ENCODE measurements around the gene SLC27A5. TPM values are rescaled to one million over a fixed set of nuclear protein-coding genes. Genes with fewer than 3 reads are reported as not detected.

Gene SLC27A5
- total and polyA plus RNA-seq, 7 experiments from 2014 or later = 5.9 to 26.9 (median 13.5) TPM

GRCh38 chr19:58529405-58529804, 17.6 kb upstream of the SLC27A5 start:
- H3K36me3 Mint-ChIP-seq = no peaks in the 10 kb centered on the region
- no peak overlapping the region for H3K27ac ChIP-seq (ENCODE audit: low read depth, low read length)
- ChIA-PET CTCF (interaction anchor here (1.2 kb wide), 1 partner anchor 9 kb away, joined by 3 read pairs; no protein-coding TSS in a partner anchor), POLR2A (interaction anchor here (1.2 kb wide), 1 partner anchor 9 kb away, joined by 3 read pairs; no protein-coding TSS in a partner anchor)
- no peaks in the 10 kb centered on the region for H3K4me1 Mint-ChIP-seq
- no peak for ATAC-seq
- intact Hi-C loops (cut with micrococcal nuclease) = no loop called here
- H3K9me3 Mint-ChIP-seq = no peaks in the 10 kb centered on the region
- peaks cover 0 to 7% (median 0%) of the 10 kb centered on the region in 5 donors for H3K27me3 Mint-ChIP-seq
- H3K4me3 ChIP-seq (ENCODE audit: low read length) = no peak overlapping the region
- no peak overlapping the region for H3K27ac Mint-ChIP-seq
- H3K4me1 ChIP-seq (ENCODE audit: control insufficient read depth in 2 of 2, insufficient read depth in 2 of 2, low read length in 2 of 2) = no peaks in the 10 kb centered on the region
- H3K4me3 Mint-ChIP-seq = no peak overlapping the region
- DNase-seq = no peak
- H3K9me3 ChIP-seq (ENCODE audit: control insufficient read depth in 2 of 3, low read length in 3 of 3) = no peaks in the 10 kb centered on the region
- no peaks in the 10 kb centered on the region for H3K36me3 ChIP-seq (ENCODE audit: control insufficient read depth in 2 of 3, insufficient read depth in 3 of 3, low read length in 3 of 3)
- H3K27me3 ChIP-seq (ENCODE audit: control insufficient read depth in 2 of 2, insufficient read depth in 2 of 2, low read length in 2 of 2) = no peaks in the 10 kb centered on the region

GRCh38 chr19:58522709-58523108, 10.9 kb upstream of the SLC27A5 start:
- H3K27ac Mint-ChIP-seq = peak overlapping the region in 2 of 9 donors; percentile 28 to 41
- Histone ChIP-seq H3K9me3 (ENCODE audit: control insufficient read depth in 2 of 3, low read length in 3 of 3) (no peaks in the 10 kb centered on the region), H3K27me3 (ENCODE audit: control insufficient read depth in 2 of 2, insufficient read depth in 2 of 2, low read length in 2 of 2) (no peaks in the 10 kb centered on the region), H3K4me3 (ENCODE audit: low read length) (no peak overlapping the region), H3K4me1 (ENCODE audit: control insufficient read depth in 2 of 2, insufficient read depth in 2 of 2, low read length in 2 of 2) (peaks cover 10 to 12% of the 10 kb centered on the region in 2 donors), H3K36me3 (ENCODE audit: control insufficient read depth in 2 of 3, insufficient read depth in 3 of 3, low read length in 3 of 3) (peaks cover 0 to under 1% (median 0%) of the 10 kb centered on the region in 3 experiments), H3K27ac (ENCODE audit: low read depth, low read length) (no peak overlapping the region)
- ChIA-PET CTCF (interaction anchor here (1.2 kb wide), 1 partner anchor 53 kb away, joined by 4 read pairs; no protein-coding TSS in a partner anchor), POLR2A (interaction anchor here (0.7 to 3.8 kb wide), 3 partner anchors 21 to 32 kb away, joined by 3 to 32 read pairs (median 5); partner anchors contain the start of genes CHMP2A and TRIM28)
- H3K4me3 Mint-ChIP-seq = no peak overlapping the region
- DNase-seq = no peak
- H3K9me3 Mint-ChIP-seq = peaks cover 0 to 4% (median 0%) of the 10 kb centered on the region in 11 donors
- H3K27me3 Mint-ChIP-seq = peaks cover 0 to 3% (median 0%) of the 10 kb centered on the region in 5 donors
- peaks cover 0 to 6% (median 0%) of the 10 kb centered on the region in 5 donors for H3K36me3 Mint-ChIP-seq
- intact Hi-C loops (cut with micrococcal nuclease) = no loop called here
- H3K4me1 Mint-ChIP-seq = peaks cover 22 to 29% (median 27%) of the 10 kb centered on the region in 7 donors
- no peak for ATAC-seq

GRCh38 chr19:58521651-58522050, 9.9 kb upstream of the SLC27A5 start:
- Mint-ChIP-seq H3K27me3 (peaks cover 0 to 3% (median 0%) of the 10 kb centered on the region in 5 donors), H3K36me3 (peaks cover 0 to 6% (median 0%) of the 10 kb centered on the region in 5 donors), H3K9me3 (peaks cover 0 to 4% (median 0%) of the 10 kb centered on the region in 11 donors), H3K27ac (peak overlapping the region in 6 of 9 donors; percentile 20 to 75 (median 43)), H3K4me3 (peak overlapping the region in 5 of 10 donors; percentile 11 to 42 (median 23)), H3K4me1 (peaks cover 22 to 29% (median 27%) of the 10 kb centered on the region in 7 donors)
- CTCF ChIA-PET = interaction anchor here (0.6 to 4.8 kb wide), 4 partner anchors 33 to 140 kb away, joined by 3 to 46 read pairs (median 8); partner anchors contain the start of gene CHMP2A
- H3K27me3 ChIP-seq (ENCODE audit: control insufficient read depth in 2 of 2, insufficient read depth in 2 of 2, low read length in 2 of 2) = no peaks in the 10 kb centered on the region
- H3K4me3 ChIP-seq (ENCODE audit: low read length) = no peak overlapping the region
- POLR2A ChIA-PET = interaction anchor here (2.0 to 5.5 kb wide), 4 partner anchors 10 to 59 kb away, joined by 4 to 59 read pairs (median 38); partner anchors contain the start of genes CHMP2A and TRIM28
- intact Hi-C loops (cut with micrococcal nuclease) = no loop called here
- no peaks in the 10 kb centered on the region for H3K9me3 ChIP-seq (ENCODE audit: control insufficient read depth in 2 of 3, low read length in 3 of 3)
- peaks cover 10 to 12% of the 10 kb centered on the region in 2 donors for H3K4me1 ChIP-seq (ENCODE audit: control insufficient read depth in 2 of 2, insufficient read depth in 2 of 2, low read length in 2 of 2)
- ATAC-seq (no peak), DNase-seq (no peak)
- H3K27ac ChIP-seq (ENCODE audit: low read depth, low read length) = no peak overlapping the region
- H3K36me3 ChIP-seq (ENCODE audit: control insufficient read depth in 2 of 3, insufficient read depth in 3 of 3, low read length in 3 of 3) = peaks cover 0 to 11% (median 0%) of the 10 kb centered on the region in 3 experiments

- H3K4me1 ChIP-seq (ENCODE audit: control insufficient read depth in 2 of 2, insufficient read depth in 2 of 2, low read length in 2 of 2) = peaks cover 10 to 12% of the 10 kb centered on the region in 2 donors
- intact Hi-C loops (cut with micrococcal nuclease) = loop anchor here (1.0 kb wide), 1 partner anchor 61 kb away; no protein-coding TSS in a partner anchor
- Mint-ChIP-seq H3K9me3 (peaks cover 0 to 4% (median 0%) of the 10 kb centered on the region in 11 donors), H3K4me3 (peak overlapping the region; percentile 90 to 97 (median 95)), H3K27ac (peak overlapping the region; percentile 92 to 99 (median 97)), H3K4me1 (peaks cover 29 to 40% (median 34%) of the 10 kb centered on the region in 7 donors), H3K36me3 (peaks cover 0 to 16% (median 0%) of the 10 kb centered on the region in 5 donors), H3K27me3 (peaks cover 0 to 3% (median 0%) of the 10 kb centered on the region in 5 donors)
- DNase-seq (no peak), ATAC-seq (no peak)
- H3K36me3 ChIP-seq (ENCODE audit: control insufficient read depth in 2 of 3, insufficient read depth in 3 of 3, low read length in 3 of 3) = peaks cover 0 to 22% (median 5%) of the 10 kb centered on the region in 3 experiments
- ChIA-PET POLR2A (interaction anchor here (0.6 to 5.5 kb wide), 24 partner anchors 12 to 603 kb away, joined by 3 to 59 read pairs (median 6); partner anchors contain the start of genes CHMP2A, MZF1, TRIM28 and UBE2M), CTCF (interaction anchor here (0.8 to 4.8 kb wide), 14 partner anchors 9 to 160 kb away, joined by 3 to 46 read pairs (median 4); partner anchors contain the start of genes CHMP2A and TRIM28)
- no peaks in the 10 kb centered on the region for H3K9me3 ChIP-seq (ENCODE audit: control insufficient read depth in 2 of 3, low read length in 3 of 3)
- no peaks in the 10 kb centered on the region for H3K27me3 ChIP-seq (ENCODE audit: control insufficient read depth in 2 of 2, insufficient read depth in 2 of 2, low read length in 2 of 2)
- H3K27ac ChIP-seq (ENCODE audit: low read depth, low read length) = peak overlapping the region; percentile 86
- H3K4me3 ChIP-seq (ENCODE audit: low read length) = peak overlapping the region; percentile 76
Observed at GRCh38 chr19:58520257-58520599, 8.4 kb upstream of the SLC27A5 start.

- Histone ChIP-seq H3K9me3 (ENCODE audit: control insufficient read depth in 2 of 3, low read length in 3 of 3) (no peaks in the 10 kb centered on the region), H3K4me3 (ENCODE audit: low read length) (peak within 1 kb of the TSS; percentile 76), H3K36me3 (ENCODE audit: control insufficient read depth in 2 of 3, insufficient read depth in 3 of 3, low read length in 3 of 3) (peaks cover 0 to 22% (median 5%) of the 10 kb centered on the region in 3 experiments), H3K27me3 (ENCODE audit: control insufficient read depth in 2 of 2, insufficient read depth in 2 of 2, low read length in 2 of 2) (no peaks in the 10 kb centered on the region), H3K27ac (ENCODE audit: low read depth, low read length) (peak within 1 kb of the TSS; percentile 86), H3K4me1 (ENCODE audit: control insufficient read depth in 2 of 2, insufficient read depth in 2 of 2, low read length in 2 of 2) (peaks cover 10 to 14% of the 10 kb centered on the region in 2 donors)
- ChIA-PET POLR2A (interaction anchor here (0.6 to 5.5 kb wide), 26 partner anchors 13 to 603 kb away, joined by 3 to 59 read pairs (median 5); partner anchors contain the start of genes CHMP2A, MZF1, TRIM28 and UBE2M), CTCF (interaction anchor here (0.8 to 4.8 kb wide), 15 partner anchors 9 to 159 kb away, joined by 3 to 46 read pairs (median 4); partner anchors contain the start of genes CHMP2A and TRIM28)
- peaks cover 0 to 4% (median 0%) of the 10 kb centered on the region in 11 donors for H3K9me3 Mint-ChIP-seq
- H3K27me3 Mint-ChIP-seq = peaks cover 0 to 3% (median 0%) of the 10 kb centered on the region in 5 donors
- H3K27ac Mint-ChIP-seq = peak within 1 kb of the TSS; percentile 92 to 99 (median 97)
- peaks cover 0 to 16% (median 0%) of the 10 kb centered on the region in 5 donors for H3K36me3 Mint-ChIP-seq
- intact Hi-C loops (cut with micrococcal nuclease) = loop anchor here (1.0 to 2.0 kb wide), 16 partner anchors 20 to 792 kb away; partner anchors contain the start of genes CHMP2A (in 2 of the 2), MZF1 (in 2 of the 2), TRIM28 (in 2 of the 2) and ZNF446 (in 2 of the 2)
- peaks cover 29 to 43% (median 37%) of the 10 kb centered on the region in 7 donors for H3K4me1 Mint-ChIP-seq
- ATAC-seq = peak; percentile 89
- peak; percentile 81 to 97 (median 88) for DNase-seq
- H3K4me3 Mint-ChIP-seq = peak within 1 kb of the TSS; percentile 90 to 97 (median 95)
Observed at GRCh38 chr19:58519355-58520256, 7.8 kb upstream of the SLC27A5 start, which contains the start of gene ZBTB45. ZBTB45 (minus strand) TSS chr19:58519810; CDS start chr19:58517673, 2,137 bp downstream.

Measured in naive thymus-derived CD4-positive, alpha-beta T cell (primary cell).